Ramos (cell line): ENCODE results near the gene SUMO3.

Source experiments
- in situ Hi-C: fragments of 300-500 bp; cut with MboI; formaldehyde crosslinking; loops from one replicate; pipeline ENCODE4 v1.14.3; 2022; ENCODE audit warnings: low sequenced_read_pairs; ENCODE audit not compliant: unreplicated experiment

SUMO3 gene

GRCh38 chr21:44847261-44848056 lies 29.6 kb upstream of the SUMO3 start:
- in situ Hi-C loops = no loop called here

DNA sequence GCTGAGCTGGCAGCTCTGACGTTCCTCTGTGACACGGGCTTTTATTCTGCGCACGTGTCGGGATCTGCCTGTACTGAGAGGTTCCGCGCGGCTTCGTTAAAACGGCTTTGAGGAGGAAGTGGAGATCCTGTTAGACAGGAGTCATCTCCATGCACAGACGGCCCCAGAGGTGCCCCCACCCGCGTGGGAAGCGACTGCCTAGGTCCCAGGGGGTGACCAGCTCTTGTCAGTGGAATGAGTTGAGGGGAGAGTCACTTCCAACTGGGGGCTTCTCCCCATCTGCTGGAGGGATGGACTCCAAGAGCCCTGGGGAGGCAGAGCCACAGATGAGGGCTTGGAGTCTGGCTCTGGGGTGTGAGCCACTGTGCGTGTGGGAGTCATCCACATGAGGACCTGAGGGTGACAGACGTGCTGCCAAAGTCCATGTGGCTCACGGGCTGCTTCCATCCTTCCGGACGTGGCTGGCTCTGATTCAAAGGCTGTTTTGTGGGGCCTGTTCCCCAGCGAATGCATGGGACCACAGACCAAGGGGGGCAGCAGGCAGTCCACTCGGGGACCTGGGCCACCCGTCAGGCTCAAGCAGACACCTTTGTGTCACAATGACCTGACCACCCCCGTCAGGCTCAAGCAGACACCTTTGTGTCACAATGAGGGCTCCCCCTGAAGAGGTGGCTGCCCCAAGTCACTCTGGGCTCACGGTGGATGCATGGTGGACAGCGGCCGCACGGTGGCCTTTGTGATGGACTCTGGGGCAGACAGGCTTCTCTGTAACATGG lies 28.8 kb upstream of the SUMO3 start:
- in situ Hi-C loops = no loop called here

DNA sequence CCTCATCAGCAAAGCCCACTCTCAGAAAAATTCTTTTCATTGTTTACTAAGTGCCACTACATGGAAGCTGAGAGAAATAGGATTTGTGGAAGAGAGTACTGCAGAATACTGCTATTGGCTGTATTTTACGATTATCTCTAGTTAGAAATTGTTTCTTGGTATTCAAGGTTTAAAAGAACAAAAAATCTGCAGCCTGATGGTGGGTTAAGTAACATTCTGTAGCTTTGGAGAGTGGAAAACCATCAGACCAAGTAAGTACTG lies 28.3 kb upstream of the SUMO3 start:
- in situ Hi-C loops = no loop called here

GRCh38 chr21:44845418-44846223 lies 27.8 kb upstream of the SUMO3 start:
- in situ Hi-C loops = no loop called here

DNA sequence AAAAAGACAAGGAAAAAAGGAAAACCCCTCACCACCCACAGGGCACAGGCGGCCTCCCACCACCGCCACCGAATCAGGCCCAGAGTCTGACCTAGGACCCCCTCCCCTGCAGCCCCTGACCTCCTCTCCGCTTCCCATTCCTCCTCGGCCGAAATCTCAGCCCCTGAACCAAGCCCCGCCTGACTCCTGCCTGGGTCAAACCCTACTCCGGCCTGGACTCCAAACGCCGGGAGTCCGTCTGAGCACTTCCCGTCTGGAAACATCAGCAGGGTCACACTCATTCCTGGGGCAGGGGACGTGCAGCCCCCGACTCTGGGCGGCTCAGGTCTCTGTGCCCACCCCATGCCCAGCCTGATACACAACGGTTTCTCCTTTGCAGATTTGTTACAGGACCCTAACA lies 26.4 kb upstream of the SUMO3 start:
- in situ Hi-C loops = no loop called here

DNA sequence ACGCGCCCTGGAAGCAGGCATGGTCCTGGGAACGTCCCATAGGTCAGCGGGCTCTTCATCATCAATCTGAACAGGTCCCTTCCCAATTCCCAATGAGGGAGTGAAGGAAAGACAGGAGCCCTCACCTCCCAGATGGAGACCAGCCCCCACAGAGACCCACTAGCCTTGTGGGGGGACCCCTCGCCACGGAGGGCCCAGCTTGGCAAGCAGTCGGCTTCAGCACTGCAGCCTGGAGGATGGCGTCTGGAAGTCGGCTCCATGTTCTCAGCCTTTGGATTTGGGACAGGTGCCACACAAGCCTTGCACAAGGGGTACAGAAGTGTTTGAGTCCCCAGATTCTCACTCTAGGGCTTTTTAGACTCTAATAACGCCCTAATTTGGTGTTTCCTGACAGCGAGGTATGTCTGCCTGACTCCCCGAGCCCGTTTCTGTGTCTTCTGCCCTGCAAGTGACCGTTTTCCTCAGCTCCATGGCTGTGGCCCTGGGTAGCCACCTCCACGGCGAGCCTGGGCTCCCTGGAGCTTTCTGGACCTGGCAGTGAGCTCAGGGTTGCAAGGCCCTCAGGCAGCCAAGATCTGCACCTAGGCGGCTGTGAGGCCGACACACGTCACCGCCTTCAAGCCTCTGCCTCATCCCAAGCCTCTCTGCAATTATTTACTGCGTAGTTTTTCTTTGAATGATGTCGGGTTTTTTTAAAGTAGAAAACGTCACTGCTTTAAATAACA lies 25.0 kb upstream of the SUMO3 start:
- in situ Hi-C loops = no loop called here

DNA sequence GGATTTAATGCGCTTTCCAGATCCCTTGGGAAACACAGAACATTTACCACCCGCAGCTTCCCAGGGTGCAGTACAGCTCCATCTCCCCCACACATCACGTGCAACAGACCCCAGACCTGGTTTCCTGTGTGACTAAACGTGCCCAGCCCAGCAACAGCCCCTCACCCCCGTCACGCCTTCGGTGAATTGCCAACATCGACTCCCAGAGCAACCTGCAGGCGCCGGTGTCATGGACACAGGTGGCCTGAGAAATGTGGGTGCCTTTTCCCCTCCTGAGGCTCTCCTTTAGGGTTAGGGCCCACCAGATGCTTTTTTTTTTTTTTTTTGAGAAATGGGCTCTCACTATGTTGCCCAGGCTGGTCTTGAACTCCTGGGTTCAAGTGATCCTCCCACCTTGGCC lies 24.2 kb upstream of the SUMO3 start:
- in situ Hi-C loops = no loop called here

GRCh38 chr21:44840771-44841170 lies 22.9 kb upstream of the SUMO3 start:
- in situ Hi-C loops = no loop called here

DNA sequence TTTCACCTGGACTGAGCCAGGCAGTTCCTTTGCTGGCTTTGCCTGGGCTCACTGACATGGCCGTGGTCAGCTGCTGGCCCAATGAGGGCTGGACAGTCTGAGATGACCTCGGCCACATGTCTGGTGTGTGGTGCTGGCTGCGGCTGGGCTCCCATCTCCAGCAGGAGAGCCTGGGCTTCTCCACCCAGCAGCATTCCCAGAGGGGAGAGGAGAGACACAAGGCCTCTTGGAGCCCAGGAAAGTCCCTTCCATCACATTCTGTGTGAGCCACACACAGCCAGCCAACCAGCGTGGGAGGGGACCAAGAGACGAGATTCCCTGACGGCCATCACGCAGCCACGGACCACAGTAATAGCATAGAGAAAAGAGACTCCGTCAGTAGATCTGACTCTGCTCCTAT lies 21.1 kb upstream of the SUMO3 start:
- in situ Hi-C loops = no loop called here

DNA sequence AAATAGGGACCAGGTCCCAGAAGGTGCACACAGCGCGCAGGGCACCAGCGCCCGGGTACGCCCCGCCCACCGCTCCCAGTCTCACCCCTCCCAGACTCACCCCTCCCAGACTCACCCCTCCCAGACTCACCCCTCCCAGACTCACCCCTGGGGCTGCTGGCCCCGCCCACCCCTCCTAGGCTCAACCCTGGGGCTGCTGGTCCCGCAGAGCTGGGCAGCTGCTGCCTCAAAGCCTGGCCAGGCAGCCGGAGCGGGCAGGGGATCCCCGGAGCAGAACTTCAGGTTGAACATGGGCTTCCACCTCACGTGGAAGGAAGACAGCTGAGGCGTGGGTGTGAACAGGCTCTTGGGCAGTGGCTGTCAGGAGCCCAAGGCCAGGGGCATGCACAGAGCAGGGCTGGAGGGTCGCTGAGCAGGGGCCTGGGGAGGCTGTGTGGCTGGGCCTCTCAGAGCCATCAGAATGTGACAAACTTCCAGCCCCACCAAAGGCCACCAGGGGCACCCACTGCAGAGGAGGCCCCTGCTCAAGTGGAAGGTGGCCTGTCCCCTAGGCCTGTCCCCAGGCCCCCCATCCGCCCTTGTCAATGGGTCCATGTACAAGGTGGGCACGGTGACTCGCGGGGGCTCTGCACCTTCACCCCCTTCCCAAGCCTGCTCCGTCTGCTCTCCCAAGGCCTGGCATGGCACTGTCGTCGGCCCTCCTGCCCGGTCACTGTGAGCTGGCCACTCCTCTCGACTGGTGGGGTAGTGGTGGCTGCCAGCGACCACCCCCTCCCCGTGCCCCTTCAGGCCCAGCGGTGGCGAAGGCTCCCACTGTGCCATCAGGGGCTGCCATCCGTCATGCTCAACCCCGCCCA lies 20.4 kb upstream of the SUMO3 start:
- in situ Hi-C loops = no loop called here

- in situ Hi-C loops = no loop called here
Observed at GRCh38 chr21:44837537-44837936, 19.7 kb upstream of the SUMO3 start.

DNA sequence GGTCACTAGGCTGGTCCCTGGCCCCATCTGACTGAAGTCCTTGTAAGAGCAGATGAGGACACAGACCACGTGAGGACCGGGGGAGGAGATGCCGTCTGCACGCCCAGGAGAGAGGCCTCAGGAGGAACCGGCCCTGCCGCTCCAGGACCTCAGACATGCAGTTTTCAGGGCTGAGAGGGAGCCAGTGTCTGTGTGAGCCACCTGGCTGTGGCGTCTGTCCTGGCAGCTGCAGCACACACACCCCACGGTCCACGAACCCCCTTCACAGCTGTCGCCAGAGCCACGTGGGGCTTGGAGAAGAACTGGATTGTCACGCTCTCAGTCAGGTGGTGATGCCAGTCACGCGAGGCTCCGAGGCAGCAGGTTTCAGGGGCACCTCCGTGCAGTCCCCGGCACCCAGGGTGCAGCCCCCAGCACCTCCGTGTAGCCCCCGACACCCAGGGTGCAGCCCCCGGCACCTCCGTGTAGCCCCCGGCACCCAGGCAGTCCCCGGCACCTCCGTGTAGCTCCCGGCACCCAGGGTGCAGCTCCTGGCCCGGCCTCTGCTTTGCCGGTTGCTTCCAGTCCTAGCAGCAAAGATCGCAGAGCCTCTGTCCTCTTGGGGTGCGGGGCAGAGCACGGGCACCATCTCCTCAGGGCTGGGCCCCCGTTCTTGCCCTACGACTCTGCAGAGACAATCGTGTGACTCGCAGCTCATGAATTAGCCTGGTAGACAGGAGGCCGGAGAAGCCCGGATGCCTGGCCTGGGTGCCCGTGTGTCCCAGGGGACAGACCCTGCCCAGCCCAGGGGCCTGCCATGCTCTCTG lies 19.0 kb upstream of the SUMO3 start:
- in situ Hi-C loops = no loop called here

DNA sequence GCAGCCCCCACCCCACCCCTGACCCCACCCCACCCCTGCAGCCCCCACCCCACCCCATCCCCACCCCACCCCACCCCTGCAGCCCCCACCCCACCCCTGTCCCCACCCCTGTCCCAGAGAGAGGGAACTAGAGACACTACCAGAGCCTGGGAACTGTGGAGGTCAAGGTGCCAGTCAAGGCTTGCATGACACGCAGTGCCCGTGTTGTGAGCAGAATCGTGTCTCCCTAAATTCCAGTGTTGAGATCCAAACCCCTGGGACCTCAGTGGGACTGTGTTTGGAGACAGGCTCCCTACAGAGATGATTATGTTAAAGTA lies 18.4 kb upstream of the SUMO3 start:
- in situ Hi-C loops = no loop called here

DNA sequence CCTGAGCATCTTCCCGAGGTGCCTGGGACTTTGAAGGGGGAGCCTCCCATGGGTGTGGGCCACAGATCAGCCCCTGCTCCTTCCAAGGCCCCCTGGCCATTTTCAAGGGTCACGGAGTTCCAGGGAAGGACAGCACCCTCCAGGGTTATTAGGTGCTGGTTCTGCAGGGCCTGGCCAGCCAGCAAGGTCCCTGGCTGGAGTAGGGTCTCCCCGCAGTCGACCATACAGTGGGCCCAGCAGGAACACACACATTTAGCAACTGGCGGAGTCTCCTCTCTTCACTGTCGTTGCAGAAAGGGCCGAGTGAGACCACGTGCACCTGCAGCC lies 17.7 kb upstream of the SUMO3 start:
- in situ Hi-C loops = no loop called here

DNA sequence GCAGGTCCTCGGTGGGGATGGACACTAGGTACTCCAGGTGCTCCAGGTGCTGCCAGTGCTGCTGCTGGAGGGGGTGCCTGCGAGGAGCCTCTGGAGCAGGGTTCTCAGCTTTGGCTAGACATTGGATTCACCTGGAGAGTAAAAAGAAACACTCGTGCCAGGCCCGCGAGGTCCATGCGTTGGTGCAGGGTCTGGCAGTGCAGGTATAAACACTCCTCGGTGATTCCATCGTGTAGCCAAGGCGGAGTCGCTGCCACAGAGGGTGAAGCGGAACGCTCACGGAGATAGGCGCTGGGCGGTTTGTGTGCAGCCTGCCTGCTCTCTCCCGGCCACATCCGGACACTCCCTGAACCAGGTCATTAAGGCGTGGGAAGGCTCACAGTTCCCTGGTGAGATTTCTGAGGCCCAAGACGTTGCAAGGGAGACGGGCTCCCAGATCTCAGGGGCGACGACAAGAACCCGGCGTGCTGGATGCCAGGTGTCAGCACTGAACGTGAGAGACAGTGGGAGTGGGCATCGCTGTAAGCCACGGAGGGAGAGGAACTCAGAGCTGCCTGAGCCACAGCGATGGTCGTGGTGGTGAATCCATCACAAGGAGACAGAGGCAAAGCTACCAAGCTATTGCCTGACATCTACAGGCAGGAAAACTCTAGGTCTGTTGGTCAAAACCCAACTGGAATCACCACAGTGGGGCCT lies 17.2 kb upstream of the SUMO3 start:
- in situ Hi-C loops = no loop called here

- in situ Hi-C loops = no loop called here
Observed at GRCh38 chr21:44834231-44834950, 16.5 kb upstream of the SUMO3 start.

DNA sequence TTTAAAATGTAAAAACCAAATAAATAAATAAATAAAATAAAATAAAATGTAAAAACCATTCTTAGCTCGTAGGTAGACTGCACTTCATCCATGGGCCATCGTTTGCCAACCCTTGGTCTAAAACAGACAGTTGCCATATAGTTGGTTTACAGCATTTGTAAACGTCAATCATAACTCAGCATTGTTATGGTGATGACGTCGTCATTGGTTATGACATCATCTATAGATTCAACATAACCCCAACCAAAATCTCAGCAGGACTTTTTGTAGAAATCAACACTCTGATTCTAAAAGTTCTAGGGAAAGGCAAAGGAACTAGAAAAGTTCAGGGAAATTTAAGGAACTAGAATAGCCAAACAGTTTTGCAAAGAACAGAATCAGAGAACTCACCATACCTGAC lies 15.8 kb upstream of the SUMO3 start:
- in situ Hi-C loops = no loop called here
